ENCODE measurements around the gene PDCD1.
"Not testable (repeated sequence)": the region's sequence is repeated elsewhere in the genome, so short reads cannot be mapped to it uniquely, and the experiment has no call there.

The PDCD1 gene

GRCh38 chr2:241858206-241859016, at the start of gene PDCD1:
PDCD1 (minus strand) TSS chr2:241858894; CDS start chr2:241858838, 56 bp downstream.
- no peak for DNase-seq

GRCh38 chr2:241907831-241908230, 49.1 kb upstream of the PDCD1 start:
- DNase-seq, result not testable (repeated sequence)

DNA sequence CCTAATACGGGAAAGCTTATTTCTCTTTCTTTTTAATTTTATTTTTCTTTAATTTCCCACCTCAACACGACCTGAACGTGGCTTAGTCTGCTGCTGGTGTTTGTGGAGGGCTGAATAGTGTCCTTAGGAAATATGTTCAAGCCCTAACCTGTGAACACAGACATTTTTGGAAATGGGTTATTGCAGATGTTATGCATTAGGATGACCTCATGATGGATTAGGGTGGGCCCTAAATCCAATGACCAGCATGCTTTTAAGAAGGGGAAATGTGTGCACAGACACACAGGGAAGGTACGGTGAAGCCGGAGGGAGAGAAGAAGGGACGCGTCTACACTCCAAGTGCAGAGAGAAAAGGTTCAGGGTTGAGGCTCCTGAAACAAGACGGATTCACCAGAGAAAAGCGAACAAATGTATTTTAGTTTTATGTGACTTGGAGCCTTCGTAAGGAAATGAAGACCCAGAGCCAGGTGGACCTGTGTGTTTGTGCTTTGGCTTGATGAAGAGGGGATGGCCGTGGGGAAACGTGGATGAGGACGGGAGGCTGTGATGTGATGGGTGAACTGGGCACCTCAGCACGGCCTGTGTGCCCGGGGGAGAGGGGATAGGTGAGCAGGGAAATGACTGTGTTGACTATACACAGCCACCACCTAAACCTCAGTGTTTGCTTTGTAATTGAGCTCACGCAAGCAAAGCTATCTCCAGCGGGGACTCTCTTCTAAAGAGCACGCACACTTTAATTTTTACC, 48.3 kb upstream of the PDCD1 start:
- DNase-seq, result no peak

DNA sequence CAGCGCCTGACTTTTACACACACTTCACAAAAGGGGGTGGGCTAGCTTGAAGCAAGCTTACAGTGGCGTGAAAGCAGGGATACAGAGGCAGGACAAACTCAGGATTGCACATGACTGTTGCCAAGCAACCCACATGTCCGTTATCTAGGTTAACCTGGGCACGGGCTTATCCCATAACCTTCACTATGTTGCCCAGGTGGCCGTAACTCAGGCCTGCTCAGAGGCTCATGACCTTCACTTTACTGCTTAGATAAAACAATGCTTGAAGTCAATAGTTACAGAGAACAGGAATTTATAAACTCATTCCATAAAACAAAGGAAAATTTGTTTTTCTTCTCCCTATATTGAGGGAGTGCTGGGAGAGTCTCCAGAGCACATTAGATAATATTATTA, 47.7 kb upstream of the PDCD1 start:
- DNase-seq, result not testable (repeated sequence)

DNA sequence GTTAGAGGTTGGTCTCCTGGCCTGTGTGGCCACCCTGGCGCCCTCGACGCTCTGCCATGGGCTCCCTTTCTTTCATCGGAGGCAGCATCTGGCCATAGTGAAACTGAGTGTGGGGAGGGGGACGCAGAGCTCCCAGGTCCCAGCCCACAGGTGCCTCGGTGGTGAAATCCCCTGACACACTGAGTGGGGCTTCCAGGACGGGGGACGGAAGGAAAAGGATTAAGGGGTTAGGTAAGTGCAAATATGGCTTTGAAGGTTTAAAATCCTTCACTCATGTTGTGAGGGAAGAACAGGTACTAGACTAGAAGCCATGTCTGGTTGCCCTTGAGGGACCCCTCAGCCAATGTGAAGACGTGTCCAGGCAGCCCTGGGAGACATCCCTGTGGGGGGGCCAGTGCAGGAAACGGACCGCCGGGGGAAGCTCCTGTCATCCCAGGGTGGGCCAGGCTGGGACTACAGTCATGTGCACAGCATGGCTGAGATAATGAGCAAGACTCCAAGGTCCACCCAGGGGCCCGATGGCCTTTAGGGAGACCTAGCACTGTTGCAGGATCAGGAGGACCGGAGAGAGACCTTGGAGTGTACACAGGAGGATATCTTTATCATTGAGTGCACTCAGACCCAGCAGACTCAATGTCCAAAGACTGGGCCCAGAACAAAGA, 47.2 kb upstream of the PDCD1 start:
- no peak for DNase-seq

DNA sequence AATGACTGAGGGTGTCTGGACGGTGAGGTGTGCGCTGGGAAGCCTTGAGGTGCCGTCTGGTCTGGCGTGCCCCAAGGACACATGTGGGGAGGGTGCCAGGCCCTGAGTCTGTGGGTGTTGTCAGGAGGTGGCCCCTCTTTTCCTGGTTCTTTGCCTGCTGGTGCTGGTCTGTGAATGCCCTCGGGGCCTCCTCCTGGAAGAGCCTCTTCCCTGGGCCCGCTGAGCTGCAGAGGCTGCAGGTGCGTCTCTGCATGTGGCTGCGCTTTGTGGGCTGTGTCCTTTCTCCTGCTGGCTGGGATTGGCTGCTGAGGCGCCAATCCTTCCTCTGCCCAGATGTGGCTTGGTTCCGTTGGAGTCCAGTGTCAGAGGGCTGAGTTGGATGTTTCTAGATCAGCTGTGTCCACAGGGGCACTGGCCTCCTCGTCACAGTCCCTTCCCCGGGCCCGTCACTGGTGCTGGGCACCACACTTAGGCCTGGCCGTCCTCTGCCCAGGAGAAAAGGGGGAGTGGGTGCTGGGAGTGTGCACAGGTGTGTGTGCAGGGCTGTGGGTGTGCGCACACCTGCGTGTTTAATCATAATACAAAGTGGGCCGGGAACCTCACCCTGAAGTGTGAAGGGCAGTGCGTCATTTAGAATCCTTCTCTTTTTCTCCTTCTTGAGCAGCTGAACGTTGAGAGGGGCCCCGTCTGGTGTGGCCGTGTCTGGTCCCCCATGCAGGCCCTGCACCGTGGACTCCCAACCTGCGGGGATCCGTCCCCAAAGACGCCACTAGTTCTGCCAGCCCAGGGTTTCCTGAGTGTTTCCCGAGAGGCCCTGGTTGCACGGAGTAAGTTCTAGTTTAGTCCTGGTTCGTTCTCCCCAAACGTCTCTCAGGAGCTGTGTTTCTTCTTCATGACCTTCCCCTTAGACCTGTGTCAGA, 46.4 kb upstream of the PDCD1 start:
- DNase-seq, result no peak

- DNase-seq, result no peak
Observed at GRCh38 chr2:241904011-241904718, 45.5 kb upstream of the PDCD1 start.

GRCh38 chr2:241903121-241904010, 44.7 kb upstream of the PDCD1 start:
- DNase-seq, result no peak

DNA sequence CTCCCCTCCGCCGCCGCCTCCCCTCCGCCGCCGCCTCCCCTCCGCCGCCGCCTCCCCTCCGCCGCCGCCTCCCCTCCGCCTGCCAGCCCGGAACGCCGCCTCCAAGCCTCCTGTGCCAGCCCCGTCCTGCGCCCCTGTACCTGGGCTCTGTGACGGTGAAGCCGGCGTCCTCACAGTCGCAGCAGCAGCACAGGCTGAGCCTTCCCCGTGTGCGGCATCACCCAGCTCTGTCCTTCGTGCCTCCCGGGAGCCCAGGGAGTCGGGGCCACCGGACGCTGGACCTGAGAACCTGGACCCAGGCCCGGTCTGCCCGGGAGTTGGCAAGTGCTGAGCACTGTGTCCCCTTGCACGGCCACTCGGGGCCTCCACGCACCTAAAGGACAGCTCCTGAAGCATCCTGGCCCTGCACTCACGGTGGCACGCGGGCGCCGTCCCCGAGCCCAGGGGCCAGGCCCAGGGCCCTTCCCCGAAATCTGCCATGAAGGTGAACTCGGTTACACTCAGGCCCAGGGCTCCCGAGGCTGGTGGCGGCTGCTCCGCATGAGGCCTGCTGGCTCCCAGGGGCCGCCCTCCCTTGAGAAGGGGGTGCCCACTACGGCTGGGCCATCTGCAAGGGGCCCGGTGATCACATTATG, 43.8 kb upstream of the PDCD1 start:
- DNase-seq, result no peak

DNA sequence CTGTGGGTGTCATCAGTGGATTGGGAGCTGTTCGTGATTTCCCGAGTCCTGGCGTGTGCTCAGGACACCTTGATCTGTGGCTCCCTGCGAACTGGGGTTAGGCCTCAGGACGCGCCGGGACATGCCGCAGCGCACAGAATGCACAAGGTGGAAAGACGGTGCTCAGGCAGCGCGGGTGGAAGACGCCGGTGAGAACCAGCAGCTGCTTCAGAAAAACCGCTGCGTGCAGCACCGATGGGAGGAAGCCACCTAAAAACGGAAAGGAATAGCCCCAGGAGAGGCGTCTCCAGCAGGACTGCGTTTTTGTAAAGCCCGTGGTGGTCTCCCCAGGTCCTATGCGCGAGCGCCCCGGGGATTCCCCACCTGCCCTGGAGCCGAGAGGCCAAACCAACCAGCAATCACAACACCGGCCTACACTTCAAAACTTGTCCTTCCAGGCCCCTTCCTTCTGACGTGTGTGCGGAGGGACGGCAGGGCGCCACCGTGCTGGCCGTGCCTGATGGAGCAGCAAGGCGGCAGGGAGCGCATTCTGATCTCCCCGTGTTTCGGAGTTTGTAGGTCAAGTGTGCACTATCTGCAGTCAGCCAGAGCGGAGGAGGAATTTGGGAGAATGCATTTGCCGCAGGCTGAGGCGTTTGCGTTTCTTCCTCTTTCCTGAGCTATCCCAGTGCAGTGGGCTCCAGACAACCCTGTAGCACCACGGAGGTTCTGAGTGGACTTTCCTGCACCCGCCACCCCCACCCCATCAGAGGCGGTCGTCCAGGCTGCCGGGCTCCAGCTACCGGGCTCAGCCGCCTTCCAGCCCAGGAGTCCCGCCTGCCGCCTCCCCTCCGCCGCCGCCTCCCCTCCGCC, 43.0 kb upstream of the PDCD1 start:
- DNase-seq, result no peak

DNA sequence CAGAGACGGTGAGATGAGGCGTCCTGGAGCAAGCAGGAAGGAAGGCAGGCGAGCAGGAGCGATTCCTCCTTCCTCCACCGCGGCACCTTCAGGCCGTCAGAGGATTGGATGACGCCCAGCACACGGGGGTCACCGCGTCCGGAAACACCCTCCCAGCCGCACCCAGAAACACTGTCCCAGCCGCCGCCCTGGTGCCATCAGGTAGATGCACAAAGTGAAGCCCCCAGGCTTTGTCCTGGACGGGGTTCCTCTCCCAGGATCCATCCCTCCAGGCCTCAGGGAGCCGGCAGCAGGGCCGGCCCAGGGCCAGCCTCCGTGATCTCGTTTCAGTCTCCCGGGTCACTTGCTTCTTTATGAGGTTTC, 42.3 kb upstream of the PDCD1 start:
- no peak for DNase-seq

GRCh38 chr2:241900251-241901017, 41.7 kb upstream of the PDCD1 start:
- no peak for DNase-seq

GRCh38 chr2:241898463-241899270, 40.0 kb upstream of the PDCD1 start:
- DNase-seq, result no peak

- DNase-seq, result no peak
Observed at GRCh38 chr2:241897231-241897916, 38.7 kb upstream of the PDCD1 start.

DNA sequence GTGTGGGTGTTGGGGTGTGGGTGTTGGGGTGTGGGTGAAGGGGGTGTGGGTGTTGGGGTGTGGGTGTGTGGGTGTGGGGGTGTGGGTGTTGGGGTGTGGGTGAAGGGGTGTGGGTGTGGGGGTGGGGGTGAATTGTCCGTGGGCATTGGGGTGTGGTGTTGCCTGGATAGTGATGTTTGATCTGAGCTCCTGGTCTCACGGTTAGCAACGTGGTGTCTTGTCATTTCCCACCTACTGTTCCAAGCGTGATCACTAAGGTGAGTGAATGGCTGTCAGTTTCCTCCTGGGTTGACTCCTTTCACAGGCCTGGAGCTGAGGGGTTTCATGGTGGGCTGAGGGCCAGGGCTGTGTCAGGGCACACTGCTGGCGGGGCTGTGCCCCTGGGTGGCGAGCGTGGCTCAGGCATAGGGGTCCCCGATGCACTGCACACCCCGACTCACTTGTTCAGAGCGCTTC, 38.1 kb upstream of the PDCD1 start:
- DNase-seq, result no peak

DNA sequence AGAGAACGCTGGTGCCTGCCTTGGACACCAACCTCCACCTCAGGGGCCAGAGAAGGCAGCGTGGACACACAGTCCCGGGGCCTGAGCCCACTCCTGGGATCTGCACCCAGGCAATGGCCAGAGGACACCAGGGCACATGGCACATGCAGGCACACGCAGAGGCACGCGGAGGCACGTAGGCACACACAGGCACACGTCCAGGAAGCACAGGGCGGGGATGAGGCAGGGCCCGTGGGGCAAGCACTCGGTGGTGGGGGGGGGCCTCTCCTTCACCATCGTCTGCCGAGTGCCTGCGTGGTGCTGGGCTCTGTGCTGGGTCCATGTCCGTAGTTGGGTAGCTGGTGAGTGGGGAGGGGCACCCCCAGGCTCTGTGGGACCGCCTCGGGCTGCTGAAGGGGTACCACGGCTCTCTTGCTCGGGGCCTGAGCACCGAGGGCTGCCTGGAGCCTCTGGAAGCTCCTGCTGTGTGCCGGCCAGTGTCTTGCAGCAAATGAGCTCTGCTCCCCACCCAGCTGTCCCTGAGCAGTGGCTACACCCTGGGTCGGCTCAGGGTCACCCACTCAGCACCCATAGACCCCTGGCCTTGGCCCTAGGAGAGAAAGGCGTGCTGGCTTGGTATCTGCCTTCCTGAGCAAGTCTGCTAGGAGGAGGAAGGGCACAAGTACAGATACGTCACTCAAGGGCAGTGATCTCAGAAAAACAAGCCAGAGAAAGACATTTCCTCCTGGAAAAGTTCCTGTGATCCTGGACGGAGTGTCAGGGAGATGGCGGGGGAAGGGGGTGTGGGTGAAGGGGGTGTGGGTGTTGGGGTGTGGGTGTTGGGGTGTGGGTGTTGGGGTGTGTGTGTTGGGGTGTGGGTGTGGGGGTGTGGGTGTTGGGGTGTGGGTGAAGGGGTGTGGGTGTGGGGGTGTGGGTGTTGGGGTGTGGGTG, 37.3 kb upstream of the PDCD1 start:
- no peak for DNase-seq

Measured in bone marrow (tissue), 2 donors.